ENCODE results near the gene ADAMTS3.

ADAMTS3 gene

DNA sequence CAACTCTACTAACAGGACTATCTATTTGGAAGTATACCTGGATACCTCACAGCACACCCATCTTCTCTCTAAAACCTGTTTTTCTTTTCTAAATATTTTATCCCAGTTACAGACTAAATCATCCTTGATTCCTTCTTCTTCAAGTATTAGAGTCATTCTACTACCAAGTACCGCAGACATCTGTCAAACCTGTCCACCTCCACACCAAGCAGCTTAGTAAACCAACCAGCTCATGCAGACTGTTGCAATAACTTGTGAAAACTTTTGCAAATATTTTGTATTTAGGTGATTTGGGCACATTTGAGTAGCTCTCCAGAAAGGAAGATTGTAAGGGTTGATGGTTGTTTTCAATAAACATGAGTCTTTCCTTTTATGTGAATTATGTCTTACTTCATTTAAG is 238.6 kb downstream of the ADAMTS3 start:
- DNase-seq = no peak

DNA sequence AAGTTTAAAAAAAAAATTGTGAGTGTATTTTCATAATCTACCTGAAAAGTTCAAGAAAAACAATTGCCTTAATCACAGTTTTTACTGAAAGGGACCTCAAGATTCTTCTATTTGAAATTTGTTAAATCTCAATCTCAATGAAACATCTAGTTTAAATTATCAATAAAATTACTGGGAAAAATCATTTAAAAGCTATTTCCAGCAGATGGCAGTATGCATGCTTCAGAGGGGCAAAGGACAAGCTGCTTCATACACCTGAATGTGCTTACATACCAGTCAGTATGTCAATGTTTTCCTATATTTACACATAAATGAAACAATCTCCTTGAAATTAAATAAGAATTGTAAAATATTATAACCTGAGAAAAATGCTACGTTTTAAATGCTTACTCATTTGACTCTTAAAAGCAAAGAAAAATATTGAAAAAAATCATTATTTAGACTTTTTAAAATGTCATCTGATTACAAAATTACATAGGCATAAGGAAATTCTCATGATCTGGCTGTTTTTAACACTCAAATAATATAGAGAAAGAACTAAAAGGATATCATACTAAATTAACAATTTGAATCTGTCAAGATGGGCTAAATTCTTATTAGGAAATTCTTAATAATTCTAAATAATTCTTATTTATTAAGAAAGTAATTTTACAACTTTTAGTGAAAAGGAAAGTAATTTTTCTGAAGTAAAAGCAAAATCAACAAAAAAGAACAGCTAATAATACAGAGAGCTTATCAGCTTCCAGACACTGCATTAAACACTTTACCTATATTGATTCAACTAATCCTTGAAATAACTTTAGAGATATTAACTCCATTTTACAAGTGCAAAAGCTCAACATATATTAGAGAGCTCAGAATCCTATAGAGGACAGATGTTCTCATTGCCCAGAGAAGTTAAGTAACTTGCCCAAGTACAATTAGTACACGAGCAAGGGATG is 242.1 kb downstream of the ADAMTS3 start:
- DNase-seq = peak; percentile 2

DNA sequence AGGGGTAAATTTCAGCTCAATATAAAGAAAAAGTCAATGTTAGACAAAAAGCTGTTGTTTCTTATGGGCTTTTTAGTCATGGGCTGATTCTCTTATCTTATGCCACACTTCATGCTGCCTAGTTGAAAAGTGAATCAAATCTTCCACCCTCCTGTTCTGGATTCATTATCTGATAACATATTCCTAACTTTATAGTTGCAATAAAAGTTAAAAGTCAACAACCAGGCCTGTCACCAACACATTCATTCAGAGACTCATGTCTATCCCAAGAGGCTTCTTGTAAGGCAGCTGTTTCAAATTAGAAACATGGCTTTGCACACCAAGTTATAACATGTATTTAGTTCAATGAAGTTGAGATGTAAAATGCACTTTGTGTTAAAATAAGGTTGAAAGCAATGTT is 243.8 kb downstream of the ADAMTS3 start:
- DNase-seq = no peak

DNA sequence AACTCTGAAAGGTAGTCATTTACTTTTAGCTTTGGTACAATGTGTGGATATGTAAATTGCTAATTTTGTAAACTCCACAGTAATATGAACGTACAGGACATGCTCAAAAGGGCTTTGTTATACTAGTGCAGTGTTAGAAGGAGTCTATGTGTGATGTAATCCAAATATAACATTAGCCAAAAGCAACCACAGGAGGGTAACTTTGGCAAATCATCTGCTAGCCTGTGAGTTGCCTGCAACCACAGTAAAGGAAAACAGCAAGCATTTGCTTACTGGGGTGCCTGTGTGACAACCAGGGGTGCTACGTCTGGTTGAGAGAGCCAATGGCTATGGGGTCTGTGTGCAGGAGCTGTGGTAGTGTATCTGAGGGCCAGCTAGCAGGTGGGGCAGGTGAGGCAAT is 245.8 kb downstream of the ADAMTS3 start:
- DNase-seq = no peak

DNA sequence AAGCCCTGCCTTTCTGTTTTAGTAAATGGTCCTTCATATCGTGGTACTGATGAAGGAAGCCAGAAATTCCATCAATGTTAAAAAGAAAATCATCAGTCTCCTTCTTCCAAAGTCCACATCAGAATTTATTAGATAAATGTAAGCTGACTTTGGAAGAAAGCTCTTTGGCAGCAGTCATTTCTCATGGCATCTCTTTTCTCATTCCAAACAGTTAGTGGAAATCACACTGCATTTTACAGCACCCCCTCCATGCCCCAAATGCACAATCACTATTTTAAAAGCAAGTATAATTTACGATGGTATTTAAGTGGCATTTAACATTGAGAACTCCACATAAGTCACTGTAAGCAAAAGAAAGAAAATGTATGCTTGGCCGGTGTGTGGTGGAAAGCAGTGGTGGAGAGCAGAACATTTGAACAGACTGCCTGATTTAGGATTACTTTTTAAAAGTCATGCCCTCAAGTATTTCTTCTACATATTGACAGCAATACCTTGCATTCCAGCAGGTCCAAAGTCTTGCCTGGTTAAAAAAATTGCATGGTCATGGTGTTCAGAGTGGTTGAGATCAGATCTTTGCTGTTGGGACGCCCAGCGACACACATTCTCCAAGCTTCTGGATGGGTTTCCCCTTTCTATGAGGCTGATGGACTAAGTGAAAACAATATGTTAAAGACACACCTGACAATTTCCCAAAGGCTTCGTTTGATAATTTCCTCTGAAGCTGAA is 248.6 kb downstream of the ADAMTS3 start:
- no peak for DNase-seq

DNA sequence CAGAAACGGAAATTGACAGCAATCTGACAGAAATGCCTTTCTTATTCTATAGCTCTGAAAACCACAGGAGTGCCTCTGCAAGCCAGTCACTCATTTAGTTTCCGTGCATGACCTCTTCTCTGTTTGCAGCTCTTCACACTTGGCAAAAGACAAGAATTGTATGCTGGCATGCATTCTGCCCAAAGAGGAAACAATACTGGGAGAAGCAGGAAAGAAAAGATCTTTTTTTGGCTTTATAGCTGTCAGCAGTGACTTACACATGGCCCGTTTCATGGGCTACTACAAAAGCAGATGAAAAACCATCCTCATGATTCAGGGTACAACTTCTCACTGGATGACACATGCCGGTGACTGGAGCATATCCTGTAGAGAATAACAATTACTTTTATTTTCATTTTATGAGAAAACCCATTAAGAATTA is 249.4 kb downstream of the ADAMTS3 start:
- DNase-seq = no peak

DNA sequence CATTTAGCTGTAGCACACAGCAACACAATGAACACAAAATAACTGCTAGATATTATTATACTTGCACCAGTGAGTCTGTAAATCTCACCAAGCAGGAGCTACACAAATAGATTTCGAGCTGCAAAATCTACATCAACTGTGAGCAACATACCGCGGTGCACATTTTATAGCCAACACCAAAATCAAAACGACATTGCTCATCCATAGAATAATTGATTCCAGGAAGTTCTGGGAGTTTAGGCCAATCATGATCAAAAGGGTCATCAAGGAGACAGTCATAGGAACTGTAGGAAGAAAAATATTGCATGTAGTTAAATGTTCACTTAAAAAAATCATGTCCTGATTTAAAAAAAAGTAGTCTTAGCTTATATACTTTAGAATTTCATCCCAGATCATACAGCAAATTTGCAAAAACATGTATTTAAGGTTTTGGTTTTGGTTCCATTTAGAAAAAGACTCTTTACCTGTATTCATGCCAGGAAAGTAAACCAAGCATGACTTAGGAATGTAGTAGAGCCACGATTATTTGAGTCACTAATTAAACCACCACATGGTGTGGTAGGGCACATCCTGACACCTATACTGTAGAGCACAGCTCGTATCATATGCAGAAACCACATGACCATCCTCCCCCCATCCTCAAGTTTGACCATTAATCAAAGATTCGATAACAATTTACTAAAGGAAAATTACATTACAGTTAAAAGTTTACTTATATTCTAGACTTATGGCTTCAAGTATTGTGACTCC is 250.4 kb downstream of the ADAMTS3 start:
- DNase-seq = no peak

DNA sequence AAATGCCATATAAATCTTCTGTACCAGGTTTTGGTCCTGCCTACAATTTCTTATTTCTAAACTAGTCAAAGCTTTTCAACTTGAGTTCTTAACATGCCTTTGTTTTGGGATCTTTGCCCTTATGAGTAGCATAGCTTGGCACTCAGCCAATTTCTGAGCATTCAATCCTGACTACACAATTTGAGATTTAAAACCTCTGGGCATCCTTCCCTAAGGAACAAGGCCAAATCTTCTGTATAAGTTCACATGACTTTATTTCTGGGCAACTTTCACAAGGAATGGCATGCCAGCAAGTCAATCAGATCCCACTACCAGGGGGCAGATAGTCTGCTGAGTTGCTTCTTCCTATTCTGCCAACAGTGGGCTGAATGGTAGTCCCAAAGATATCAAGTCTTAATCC is 254.2 kb downstream of the ADAMTS3 start:
- DNase-seq = no peak

DNA sequence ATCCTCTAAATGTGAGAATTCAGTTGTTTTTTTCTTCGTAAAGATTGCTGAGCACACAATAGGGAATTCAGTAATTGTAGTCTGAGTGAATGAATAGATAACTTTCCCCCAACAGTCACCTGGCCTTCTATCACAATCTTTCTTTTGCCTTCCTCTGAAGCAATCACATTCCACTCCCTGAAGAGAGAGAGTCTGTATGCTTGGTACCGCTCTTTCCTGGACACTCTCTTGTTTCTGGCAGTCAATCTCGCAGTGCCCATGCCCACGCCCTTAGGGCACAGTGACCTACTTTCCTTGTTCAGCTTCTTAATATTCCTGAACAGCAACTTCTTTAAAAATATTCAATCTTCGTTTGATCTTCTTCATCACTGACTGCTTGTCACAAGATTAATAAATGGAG is 255.9 kb downstream of the ADAMTS3 start:
- no peak for DNase-seq

DNA sequence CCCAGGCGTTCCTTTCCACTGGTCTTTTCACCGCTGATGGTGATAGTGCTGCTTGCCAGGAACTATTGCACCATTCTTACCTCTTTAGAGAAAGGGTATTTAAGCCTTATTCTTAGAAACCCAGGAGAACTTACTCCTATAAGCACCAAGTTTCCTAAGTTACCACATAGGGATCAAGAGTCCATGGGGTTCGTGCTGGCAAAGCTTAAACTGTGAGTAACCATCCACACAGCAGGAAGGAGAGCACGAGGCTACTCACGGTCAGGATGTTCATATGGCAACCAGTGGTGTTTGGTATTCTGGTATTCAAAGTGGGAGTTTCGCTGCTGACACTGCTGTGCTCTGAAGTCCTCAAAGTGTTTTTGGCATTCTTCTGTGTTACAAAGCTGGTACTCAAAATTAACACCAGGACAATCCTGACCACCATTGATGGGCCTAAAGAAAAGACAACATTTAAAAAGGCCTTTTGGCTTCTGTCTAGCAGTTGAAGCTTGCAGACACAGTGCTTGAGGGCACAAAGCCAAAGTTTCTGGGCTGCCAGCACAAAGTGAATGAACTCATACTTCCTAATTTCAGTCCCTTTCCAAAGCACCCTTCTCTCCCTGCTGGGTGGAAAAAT is 256.9 kb downstream of the ADAMTS3 start:
- DNase-seq = no peak

DNA sequence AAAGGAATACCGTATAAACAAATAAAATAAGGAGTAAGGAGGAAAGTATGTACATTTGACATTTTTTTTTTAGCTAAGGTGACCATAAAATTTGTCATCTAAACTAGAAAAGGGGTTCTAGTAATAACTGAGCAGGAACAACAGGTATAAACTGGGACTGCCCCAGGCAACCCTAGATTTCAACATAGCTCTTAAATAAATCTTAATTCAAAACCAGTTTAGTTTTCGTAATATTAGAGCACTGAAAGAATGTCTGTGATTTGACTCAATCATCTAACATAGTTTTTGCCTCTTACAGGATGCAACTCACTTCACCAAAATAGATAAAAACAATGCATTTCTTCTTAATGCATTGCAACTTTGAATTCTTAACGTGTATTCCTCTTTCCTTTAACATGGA is 257.7 kb downstream of the ADAMTS3 start:
- DNase-seq = no peak

DNA sequence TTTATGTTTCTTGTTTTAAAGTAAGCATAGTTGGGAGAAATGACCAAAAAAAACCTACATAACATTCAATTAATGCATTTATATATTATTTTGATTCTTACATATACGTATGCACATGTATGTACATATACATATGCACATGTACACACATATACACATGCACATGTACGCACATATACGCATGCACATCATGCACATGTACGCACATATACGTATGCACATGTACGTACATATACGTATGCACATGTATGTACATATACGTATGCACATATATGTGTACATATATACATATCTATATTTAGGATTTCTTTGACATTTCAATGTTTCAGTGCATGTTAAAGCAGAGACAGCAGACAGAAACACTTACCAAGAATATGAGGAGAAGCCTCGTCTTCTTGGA is 263.4 kb downstream of the ADAMTS3 start:
- DNase-seq = no peak

DNA sequence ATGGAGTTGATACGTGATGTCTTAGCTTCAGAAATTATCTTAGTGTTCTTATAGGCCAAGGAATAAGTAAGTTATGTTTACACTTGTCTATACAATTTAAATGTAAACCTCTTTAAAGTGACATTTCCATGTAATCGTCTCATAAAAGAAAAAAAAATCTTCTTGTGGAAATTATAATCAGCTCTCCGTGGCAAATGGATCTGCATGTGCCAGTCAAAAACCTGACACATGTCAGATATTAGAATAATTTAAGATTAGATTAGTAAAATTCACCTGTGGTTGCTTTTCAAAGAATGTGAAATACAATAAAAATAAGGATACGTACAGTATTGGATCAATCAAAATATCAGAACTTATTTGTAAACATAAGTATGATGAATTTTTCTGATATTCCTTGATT is 263.9 kb downstream of the ADAMTS3 start:
- no peak for DNase-seq

DNA sequence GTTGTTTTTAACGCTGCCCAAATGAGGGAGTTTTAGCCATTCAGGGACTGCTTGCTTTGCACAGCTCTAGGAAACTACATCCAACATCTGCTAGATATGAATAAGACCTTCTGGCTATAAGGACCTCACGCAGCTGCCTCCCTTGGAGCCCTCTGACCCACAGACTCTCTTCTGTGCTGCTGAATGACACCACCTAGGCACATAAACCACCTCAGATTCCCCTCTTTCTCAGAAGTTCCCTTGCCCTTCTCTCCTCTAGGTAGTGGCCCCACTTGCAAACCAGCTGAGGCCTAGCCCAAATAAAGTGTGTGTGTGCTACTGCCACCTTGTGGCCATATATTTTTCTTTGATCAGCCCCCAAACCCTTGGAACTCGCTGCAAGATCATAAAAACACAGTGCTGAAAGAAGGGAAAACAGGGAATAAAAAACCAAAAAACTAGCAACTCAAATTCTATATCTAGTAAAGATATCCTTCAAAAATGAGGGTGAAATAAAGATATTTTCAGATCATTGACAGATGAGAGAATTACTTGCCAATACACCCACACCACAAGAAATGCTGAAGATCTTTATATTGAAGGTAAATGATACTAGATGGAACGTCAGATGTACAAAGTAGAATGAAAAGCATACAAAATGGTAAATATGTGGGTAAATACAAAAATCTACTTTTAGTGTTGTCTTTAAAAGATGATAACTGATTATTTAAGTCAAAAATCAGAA is 265.9 kb downstream of the ADAMTS3 start:
- peak; percentile 1 for DNase-seq

DNA sequence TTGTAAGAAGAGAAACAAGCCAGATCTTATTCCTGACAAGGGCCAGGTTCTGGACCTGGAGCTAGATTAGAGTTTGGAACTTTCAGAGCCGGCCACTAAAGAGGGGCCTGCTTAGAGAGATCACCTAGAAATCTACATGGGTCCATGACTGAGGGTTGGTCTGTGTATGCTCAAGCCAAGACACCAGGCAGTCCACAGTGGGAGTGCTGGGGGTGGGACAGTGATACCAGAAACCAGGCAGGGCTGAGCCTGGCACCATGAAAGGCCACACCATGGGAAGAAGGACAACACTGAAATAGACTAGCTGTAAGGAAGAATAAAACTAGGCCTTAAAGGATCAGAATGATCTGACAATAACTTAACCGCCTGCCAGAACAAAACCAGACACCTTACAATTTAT is 267.3 kb downstream of the ADAMTS3 start:
- no peak for DNase-seq

DNA sequence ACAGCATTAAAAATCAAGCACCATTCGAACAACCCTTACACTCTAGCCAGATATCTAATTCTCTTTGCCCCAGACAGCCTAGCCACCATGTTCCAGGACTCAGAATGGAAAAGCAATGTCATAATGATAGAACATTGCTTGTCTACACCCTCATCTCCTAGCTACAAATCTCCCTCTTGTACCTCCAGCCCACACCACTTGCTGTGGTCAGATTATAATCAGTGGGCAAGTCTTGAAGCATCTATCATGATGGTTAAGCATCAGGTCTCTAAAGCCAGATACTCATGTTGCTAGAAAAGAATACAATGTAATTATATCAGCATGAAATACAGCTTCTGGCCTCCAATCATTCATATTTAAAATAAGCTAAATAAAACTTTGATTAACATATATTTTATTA is 268.9 kb downstream of the ADAMTS3 start:
- DNase-seq = no peak

DNA sequence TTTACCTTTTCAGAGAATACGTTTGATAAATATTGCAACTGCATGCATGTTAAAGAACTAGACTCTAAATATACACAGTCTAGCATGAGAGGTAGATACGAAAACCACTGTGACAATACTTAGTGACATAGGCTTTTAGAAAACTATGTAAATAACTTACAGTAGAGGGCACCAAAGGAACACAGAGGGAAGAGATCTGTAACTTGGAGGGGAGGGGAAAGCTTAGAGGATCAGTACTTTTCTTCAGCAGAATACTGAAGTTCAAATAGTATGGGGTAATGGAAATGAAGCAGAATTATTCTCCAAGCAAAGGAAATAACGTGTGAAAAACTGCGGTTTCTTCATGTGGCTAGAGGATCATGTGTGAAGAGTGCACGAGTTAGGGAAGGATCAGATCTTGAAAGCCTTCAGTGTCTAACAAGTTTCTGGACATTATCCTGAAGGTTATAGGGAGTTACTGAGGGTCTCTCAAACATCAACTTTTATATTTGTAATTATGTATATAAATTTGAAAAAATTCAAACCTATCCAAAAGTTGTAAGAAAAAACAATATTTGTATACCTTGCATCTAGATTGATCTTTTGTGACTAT is 273.0 kb downstream of the ADAMTS3 start:
- DNase-seq = no peak

DNA sequence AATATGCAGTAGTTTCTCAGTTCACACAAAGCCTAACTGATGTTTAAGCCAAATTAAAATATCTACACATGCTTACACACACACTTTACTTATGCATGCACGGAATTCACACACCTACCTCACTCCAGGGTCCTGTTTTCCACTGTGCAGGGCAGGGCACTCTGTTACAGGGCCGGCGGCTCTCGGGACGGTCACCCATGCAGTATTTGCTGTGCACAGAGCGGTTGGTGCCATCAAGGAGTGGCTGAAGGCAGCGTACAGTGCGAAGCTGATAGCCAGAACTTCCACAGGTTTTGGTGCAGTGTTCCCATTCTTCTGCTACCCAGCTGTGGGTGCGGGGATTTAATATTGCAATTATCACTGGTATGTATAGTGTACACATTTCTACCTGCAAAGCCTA is 278.3 kb downstream of the ADAMTS3 start:
- DNase-seq = no peak

DNA sequence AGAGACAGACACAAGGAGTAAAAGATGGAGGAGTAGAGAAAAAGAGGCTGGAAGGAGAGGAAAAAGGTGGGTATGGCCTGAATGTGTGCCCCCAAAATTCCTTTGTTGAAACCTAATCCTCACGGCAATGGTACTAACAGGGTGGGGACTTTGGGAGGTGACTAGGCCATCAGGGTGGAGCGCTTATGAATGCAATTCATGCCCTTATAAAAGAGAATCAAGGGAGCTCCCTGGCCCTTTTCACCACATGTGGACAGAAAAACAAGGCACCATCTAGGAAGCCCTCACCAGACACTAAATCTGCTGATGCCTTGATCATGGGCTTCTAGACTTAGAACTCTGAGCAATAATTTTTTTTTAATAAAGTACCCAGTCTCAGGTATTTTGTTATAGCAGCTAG is 282.1 kb downstream of the ADAMTS3 start:
- no peak for DNase-seq

DNA sequence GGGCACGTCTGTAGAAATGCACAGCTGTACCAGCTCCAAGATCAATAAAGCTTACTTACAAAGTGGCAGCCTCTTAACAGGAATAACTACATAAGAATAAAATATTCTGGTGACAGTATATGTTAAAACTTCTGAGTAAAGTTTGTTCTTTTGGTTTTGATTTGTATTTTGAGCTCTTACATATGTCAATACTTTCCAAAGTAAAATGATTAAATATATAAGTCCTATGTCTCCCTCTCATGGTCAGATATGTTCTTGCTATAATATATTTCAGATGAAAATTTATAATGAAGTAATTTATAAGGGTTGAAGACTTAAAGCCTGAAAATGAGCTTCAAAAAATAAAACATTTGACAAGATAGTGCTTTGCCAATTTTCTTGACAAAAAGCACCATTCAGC is 282.8 kb downstream of the ADAMTS3 start:
- no peak for DNase-seq

DNA sequence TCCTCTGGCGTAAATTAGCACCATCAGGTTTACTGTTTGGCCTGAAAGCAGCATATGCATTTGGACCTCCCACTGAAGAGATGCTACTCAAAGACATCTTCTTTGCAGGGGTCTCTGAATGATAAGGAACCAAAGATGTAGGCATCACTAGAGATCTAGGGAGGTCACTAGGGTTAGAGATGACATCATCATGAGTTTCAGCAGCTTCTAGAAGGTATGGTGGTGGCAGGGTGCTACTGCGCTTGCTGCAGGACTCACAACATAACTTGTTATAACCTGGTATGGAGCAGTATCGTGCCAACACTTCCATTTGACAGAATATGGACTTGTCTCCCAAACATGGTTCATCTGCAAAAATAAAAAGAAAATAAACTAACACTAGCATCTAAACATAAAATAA is 285.7 kb downstream of the ADAMTS3 start:
- no peak for DNase-seq

DNA sequence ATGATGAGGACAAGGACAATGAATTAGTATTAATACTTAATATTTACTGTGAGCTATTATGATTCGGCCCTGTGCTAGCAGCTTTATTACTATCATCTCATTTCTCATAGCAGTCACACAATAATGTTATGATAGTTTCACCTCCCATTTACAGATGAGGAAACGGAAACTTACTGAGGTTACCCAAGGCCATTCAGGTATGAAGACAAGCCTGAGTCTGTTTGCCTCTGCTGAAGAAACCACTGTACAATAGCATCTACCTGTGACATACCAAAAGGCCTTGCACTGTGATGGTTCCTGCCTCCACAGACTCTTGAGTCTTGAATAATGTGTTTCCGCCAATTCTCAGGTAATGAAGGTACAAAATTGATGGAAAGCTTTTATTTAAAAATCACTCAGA is 288.8 kb downstream of the ADAMTS3 start:
- no peak for DNase-seq

All from NCI-H1092 (cell line).